ENCODE measurements around the gene KIF25.

DNA sequence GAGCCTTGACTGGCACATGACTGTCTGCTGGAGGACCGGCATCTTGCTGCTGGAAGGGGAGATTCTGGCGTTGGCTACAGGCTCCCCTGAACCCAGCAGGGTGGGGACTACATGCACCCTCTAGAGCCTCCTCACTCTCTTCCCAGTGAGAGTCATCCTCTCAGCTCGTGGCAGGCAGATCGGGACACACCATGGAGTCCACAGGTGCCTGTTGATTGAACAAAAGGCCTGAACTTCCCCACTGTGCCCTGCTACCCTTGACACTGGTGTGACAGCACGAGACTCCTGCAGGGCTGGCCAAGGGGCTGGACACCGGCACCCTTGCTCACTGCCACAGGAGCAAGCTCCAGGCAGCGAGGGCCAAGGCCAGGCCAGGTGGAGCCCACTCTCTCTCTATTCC, 73.3 kb downstream of the KIF25 start:
- TF ChIP-seq, protein P1, sequence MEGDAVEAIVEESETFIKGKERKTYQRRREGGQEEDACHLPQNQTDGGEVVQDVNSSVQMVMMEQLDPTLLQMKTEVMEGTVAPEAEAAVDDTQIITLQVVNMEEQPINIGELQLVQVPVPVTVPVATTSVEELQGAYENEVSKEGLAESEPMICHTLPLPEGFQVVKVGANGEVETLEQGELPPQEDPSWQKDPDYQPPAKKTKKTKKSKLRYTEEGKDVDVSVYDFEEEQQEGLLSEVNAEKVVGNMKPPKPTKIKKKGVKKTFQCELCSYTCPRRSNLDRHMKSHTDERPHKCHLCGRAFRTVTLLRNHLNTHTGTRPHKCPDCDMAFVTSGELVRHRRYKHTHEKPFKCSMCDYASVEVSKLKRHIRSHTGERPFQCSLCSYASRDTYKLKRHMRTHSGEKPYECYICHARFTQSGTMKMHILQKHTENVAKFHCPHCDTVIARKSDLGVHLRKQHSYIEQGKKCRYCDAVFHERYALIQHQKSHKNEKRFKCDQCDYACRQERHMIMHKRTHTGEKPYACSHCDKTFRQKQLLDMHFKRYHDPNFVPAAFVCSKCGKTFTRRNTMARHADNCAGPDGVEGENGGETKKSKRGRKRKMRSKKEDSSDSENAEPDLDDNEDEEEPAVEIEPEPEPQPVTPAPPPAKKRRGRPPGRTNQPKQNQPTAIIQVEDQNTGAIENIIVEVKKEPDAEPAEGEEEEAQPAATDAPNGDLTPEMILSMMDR (IDR thresholded peaks at IDR 0.05), result no peak
- no peak for TF ChIP-seq POLR2A (IDR thresholded peaks at IDR 0.05)

Data from heart left ventricle (tissue), 13 donors.